Right lobe of liver (tissue), 4 donors: ENCODE data around the gene GRAMD2B.

Experiments used
- CTCF ChIP-seq, 4 donors: fragments of 200-600 bp in 3 of 4; fragments of 450-650 bp in 1 of 4; IDR thresholded peaks; one replicate each; pipeline versions ENCODE4 v1.5.1 to v1.8.0; 2016 to 2022; ENCODE audit warnings: antibody characterized with exemption in 4 of 4, mild to moderate bottlenecking in 2 of 4
- POLR2A ChIP-seq: fragments of 450-650 bp; IDR thresholded peaks from one replicate; pipeline ENCODE4 v1.6.1; 2017; ENCODE audit warnings: antibody characterized with exemption, mild to moderate bottlenecking
- donor health status: DM: no; HTN: no; CAD: no.
- donor health status: DM: no; HTN: no; CAD: no.
- donor health status: DM: no; HTN: yes; CAD: no.

GRCh38 chr5:126543660-126544059, 120.5 kb downstream of the GRAMD2B start:
- TF ChIP-seq CTCF (IDR thresholded peaks at IDR 0.05) = no peak
- no peak for TF ChIP-seq POLR2A
